ENCODE data around the gene P2RX1.
A peak's percentile ranks its signal among the peaks of the same experiment; 100 is the strongest.

P2RX1 gene

DNA sequence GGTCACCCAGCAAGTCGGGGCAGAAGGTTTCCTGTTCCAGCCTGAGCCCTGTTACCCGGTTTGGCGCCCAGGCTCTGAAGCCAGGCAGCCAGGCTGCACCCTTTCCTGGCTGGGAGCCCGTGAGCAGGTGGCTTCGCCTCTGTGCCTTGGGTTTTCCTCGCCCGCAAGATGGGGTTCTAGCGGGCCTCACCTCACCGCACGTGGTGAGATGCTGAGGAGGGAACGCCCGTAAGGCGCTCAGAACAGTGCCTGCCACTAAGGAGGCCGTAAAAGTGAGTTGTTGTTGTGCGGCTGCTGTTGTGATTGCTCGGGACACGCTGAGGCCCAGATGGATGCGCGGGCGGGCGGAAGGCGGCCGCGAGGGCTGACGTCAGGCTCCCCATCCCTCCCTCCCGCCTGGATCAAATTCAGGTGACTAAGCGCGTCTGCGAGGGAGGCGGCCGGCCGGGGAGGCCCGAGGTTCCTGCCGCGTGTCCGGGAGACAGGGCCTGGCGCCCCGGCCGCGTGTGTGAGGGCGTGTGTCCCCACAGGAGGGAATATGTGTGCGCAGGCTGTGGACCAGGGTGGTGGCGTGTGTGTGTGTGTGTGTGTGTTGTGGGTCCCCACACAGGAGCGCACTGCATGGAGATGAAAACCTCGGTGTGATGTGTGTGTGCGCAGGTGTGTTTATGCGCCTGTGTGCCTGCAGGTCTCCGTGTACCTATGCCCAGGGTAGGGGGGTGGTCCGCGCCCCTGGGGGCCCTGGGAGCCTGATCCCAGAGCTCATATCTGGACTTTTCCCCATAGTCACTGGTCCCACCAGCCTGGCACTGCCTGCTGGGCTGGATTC is 27.7 kb downstream of the P2RX1 start:
- TF ChIP-seq POLR2AphosphoS5 (IDR thresholded peaks at IDR 0.05; ENCODE audit: low read depth, low read length) (no peak), TAF1 (IDR thresholded peaks at IDR 0.05; ENCODE audit: borderline replicate concordance, insufficient read depth, low read length) (no peak), FOXP2 (optimal IDR thresholded peaks at IDR 0.05; ENCODE audit: borderline replicate concordance, extremely low read depth, extremely low read length, insufficient read depth) (peak; percentile 99), SIN3A (IDR thresholded peaks at IDR 0.05; ENCODE audit: borderline replicate concordance, insufficient read depth, low read length) (no peak)
- TF ChIP-seq, protein P1, sequence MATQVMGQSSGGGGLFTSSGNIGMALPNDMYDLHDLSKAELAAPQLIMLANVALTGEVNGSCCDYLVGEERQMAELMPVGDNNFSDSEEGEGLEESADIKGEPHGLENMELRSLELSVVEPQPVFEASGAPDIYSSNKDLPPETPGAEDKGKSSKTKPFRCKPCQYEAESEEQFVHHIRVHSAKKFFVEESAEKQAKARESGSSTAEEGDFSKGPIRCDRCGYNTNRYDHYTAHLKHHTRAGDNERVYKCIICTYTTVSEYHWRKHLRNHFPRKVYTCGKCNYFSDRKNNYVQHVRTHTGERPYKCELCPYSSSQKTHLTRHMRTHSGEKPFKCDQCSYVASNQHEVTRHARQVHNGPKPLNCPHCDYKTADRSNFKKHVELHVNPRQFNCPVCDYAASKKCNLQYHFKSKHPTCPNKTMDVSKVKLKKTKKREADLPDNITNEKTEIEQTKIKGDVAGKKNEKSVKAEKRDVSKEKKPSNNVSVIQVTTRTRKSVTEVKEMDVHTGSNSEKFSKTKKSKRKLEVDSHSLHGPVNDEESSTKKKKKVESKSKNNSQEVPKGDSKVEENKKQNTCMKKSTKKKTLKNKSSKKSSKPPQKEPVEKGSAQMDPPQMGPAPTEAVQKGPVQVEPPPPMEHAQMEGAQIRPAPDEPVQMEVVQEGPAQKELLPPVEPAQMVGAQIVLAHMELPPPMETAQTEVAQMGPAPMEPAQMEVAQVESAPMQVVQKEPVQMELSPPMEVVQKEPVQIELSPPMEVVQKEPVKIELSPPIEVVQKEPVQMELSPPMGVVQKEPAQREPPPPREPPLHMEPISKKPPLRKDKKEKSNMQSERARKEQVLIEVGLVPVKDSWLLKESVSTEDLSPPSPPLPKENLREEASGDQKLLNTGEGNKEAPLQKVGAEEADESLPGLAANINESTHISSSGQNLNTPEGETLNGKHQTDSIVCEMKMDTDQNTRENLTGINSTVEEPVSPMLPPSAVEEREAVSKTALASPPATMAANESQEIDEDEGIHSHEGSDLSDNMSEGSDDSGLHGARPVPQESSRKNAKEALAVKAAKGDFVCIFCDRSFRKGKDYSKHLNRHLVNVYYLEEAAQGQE (IDR thresholded peaks at IDR 0.05; ENCODE audit: insufficient read depth in 1 of 2, low read depth in 2 of 2, low read length in 2 of 2): no peak

GRCh38 chr17:3887804-3888203 is 28.5 kb downstream of the P2RX1 start:
- TF ChIP-seq, protein P1 (IDR thresholded peaks at IDR 0.05; ENCODE audit: insufficient read depth in 1 of 2, low read depth in 2 of 2, low read length in 2 of 2): no peak
- TF ChIP-seq POLR2AphosphoS5 (IDR thresholded peaks at IDR 0.05; ENCODE audit: low read depth, low read length) (no peak), TAF1 (IDR thresholded peaks at IDR 0.05; ENCODE audit: borderline replicate concordance, insufficient read depth, low read length) (no peak), SIN3A (IDR thresholded peaks at IDR 0.05; ENCODE audit: borderline replicate concordance, insufficient read depth, low read length) (no peak), FOXP2 (optimal IDR thresholded peaks at IDR 0.05; ENCODE audit: borderline replicate concordance, extremely low read depth, extremely low read length, insufficient read depth) (no peak)

GRCh38 chr17:3887394-3887793 is 28.9 kb downstream of the P2RX1 start:
- TF ChIP-seq, protein P1 (IDR thresholded peaks at IDR 0.05; ENCODE audit: insufficient read depth in 1 of 2, low read depth in 2 of 2, low read length in 2 of 2): no peak
- no peak for TF ChIP-seq FOXP2 (optimal IDR thresholded peaks at IDR 0.05; ENCODE audit: borderline replicate concordance, extremely low read depth, extremely low read length, insufficient read depth)
- TF ChIP-seq POLR2AphosphoS5 (IDR thresholded peaks at IDR 0.05; ENCODE audit: low read depth, low read length): no peak
- TF ChIP-seq SIN3A (IDR thresholded peaks at IDR 0.05; ENCODE audit: borderline replicate concordance, insufficient read depth, low read length): no peak
- no peak for TF ChIP-seq TAF1 (IDR thresholded peaks at IDR 0.05; ENCODE audit: borderline replicate concordance, insufficient read depth, low read length)

DNA sequence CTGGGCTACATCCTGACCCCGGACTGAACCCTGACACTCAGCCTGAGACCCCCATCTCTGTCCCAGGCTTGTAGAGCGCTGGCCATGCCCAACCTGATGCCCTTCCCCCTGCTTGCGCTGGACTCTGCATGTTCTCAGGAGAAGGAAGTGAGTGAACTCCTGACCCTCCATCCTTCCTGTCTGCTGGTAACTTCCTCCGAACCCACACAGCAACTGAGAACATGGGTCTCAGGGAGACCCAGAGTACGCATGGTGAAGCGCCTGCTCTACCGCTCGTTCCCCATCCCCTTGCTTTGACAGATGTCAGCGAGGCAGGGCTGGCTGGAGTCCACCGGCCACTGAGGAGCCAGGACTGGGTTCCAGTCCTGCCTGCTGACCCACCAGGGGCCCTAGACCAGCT is 29.5 kb downstream of the P2RX1 start:
- peak; percentile 66 for TF ChIP-seq FOXP2 (optimal IDR thresholded peaks at IDR 0.05; ENCODE audit: borderline replicate concordance, extremely low read depth, extremely low read length, insufficient read depth)
- TF ChIP-seq POLR2AphosphoS5 (IDR thresholded peaks at IDR 0.05; ENCODE audit: low read depth, low read length): 0 out of 2 replicates have a peak, but pooled peaks have one; percentile 32
- no peak for TF ChIP-seq TAF1 (IDR thresholded peaks at IDR 0.05; ENCODE audit: borderline replicate concordance, insufficient read depth, low read length)

DNA sequence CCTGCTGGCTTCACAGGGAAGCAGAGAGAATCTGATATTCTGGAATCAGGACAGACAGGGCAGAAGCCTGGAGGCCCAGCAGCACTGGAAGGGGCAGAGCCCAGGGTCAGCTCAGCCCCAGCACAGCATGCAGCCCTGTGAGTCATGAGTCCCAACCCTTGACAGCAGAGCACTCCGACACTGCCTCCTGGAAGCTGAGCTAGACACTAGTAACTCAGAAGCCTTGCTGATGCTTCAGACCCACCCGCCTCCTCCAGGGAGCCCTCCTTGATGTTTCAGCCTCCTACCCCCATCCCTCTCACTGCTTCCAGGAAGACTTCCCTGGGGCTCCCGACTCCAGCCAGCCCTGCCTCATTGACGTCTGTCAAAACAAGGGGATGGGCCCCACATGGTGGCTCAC is 30.3 kb downstream of the P2RX1 start:
- TF ChIP-seq TAF1 (IDR thresholded peaks at IDR 0.05; ENCODE audit: borderline replicate concordance, insufficient read depth, low read length) (no peak), FOXP2 (optimal IDR thresholded peaks at IDR 0.05; ENCODE audit: borderline replicate concordance, extremely low read depth, extremely low read length, insufficient read depth) (no peak), SIN3A (IDR thresholded peaks at IDR 0.05; ENCODE audit: borderline replicate concordance, insufficient read depth, low read length) (no peak), POLR2AphosphoS5 (IDR thresholded peaks at IDR 0.05; ENCODE audit: low read depth, low read length) (no peak)
- TF ChIP-seq, protein P1 (IDR thresholded peaks at IDR 0.05; ENCODE audit: insufficient read depth in 1 of 2, low read depth in 2 of 2, low read length in 2 of 2): no peak
